ENCODE measurements around the gene POFUT1. TPM values are rescaled to one million over a fixed set of nuclear protein-coding genes. Genes with fewer than 3 reads are reported as not detected.
"Not testable (repeated sequence)": the region's sequence is repeated elsewhere in the genome, so short reads cannot be mapped to it uniquely, and the experiment has no call there.

POFUT1 gene
- total RNA-seq, 4 donors from 2014 or later = 26.0 to 49.4 (median 32.4) TPM

GRCh38 chr20:32241807-32242206, 34.1 kb downstream of the POFUT1 start:
- no peaks in the 10 kb centered on the region for H3K9me3 ChIP-seq
- no peaks in the 10 kb centered on the region for H3K4me1 ChIP-seq
- no peak overlapping the region for H3K4me3 ChIP-seq
- H3K36me3 ChIP-seq = peaks cover 0 to 6% (median 0%) of the 10 kb centered on the region in 3 donors
- no peak overlapping the region for H3K27ac ChIP-seq
- TF ChIP-seq POLR2A (IDR thresholded peaks at IDR 0.05) = no peak
- no peak for TF ChIP-seq EP300 (IDR thresholded peaks at IDR 0.05)
- no peak for TF ChIP-seq CTCF (IDR thresholded peaks at IDR 0.05)
- no peaks in the 10 kb centered on the region for H3K27me3 ChIP-seq
- WGBS, 2 donors = 82 to 94% methylated on average over 4 of the region's 4 CpGs
- no peak for DNase-seq (ENCODE audit: low spot score in 2 of 2)

- no peak overlapping the region for H3K27ac ChIP-seq
- H3K9me3 ChIP-seq = no peaks in the 10 kb centered on the region
- no peak for TF ChIP-seq CTCF (IDR thresholded peaks at IDR 0.05)
- TF ChIP-seq POLR2A (IDR thresholded peaks at IDR 0.05) = no peak
- no peak for TF ChIP-seq EP300 (IDR thresholded peaks at IDR 0.05)
- H3K27me3 ChIP-seq = no peaks in the 10 kb centered on the region
- DNase-seq (ENCODE audit: low spot score in 2 of 2) = no peak
- no peak overlapping the region for H3K4me3 ChIP-seq
- H3K4me1 ChIP-seq = no peaks in the 10 kb centered on the region
- no peaks in the 10 kb centered on the region for H3K36me3 ChIP-seq
- WGBS, 2 donors = 66 to 67% methylated on average over 6 of the region's 6 CpGs
Observed at GRCh38 chr20:32244150-32244823, 36.6 kb downstream of the POFUT1 start.

GRCh38 chr20:32244959-32245358, 37.3 kb downstream of the POFUT1 start:
- no peak for DNase-seq (ENCODE audit: low spot score in 2 of 2)
- WGBS, 2 donors = 90 to 92% methylated on average over 4 of the region's 4 CpGs
- no peaks in the 10 kb centered on the region for H3K9me3 ChIP-seq
- no peak overlapping the region for H3K27ac ChIP-seq
- TF ChIP-seq POLR2A (IDR thresholded peaks at IDR 0.05) (no peak), CTCF (IDR thresholded peaks at IDR 0.05) (no peak), EP300 (IDR thresholded peaks at IDR 0.05) (no peak)
- no peaks in the 10 kb centered on the region for H3K4me1 ChIP-seq
- no peaks in the 10 kb centered on the region for H3K36me3 ChIP-seq
- no peaks in the 10 kb centered on the region for H3K27me3 ChIP-seq
- H3K4me3 ChIP-seq = no peak overlapping the region

- H3K4me3 ChIP-seq; DNase-seq (ENCODE audit: low spot score in 2 of 2); H3K27ac ChIP-seq; H3K36me3 ChIP-seq; H3K4me1 ChIP-seq; H3K27me3 ChIP-seq; H3K9me3 ChIP-seq: not testable (repeated sequence)
- 90 to 94% methylated on average over 5 of the region's 5 CpGs for WGBS, 2 donors
Observed at GRCh38 chr20:32246208-32246607, 38.5 kb downstream of the POFUT1 start.

GRCh38 chr20:32248043-32248442, 40.4 kb downstream of the POFUT1 start:
- DNase-seq (ENCODE audit: low spot score in 2 of 2) = no peak
- no peak overlapping the region for H3K27ac ChIP-seq
- no peaks in the 10 kb centered on the region for H3K9me3 ChIP-seq
- WGBS, 2 donors = 58 to 63% methylated on average over 5 of the region's 5 CpGs
- H3K4me3 ChIP-seq = no peak overlapping the region
- no peaks in the 10 kb centered on the region for H3K36me3 ChIP-seq
- TF ChIP-seq POLR2A (IDR thresholded peaks at IDR 0.05) (no peak), EP300 (IDR thresholded peaks at IDR 0.05) (no peak), CTCF (IDR thresholded peaks at IDR 0.05) (no peak)
- H3K27me3 ChIP-seq = no peaks in the 10 kb centered on the region
- no peaks in the 10 kb centered on the region for H3K4me1 ChIP-seq
